SH-SY5Y (cell line): Measurements from ENCODE around the gene TBCE.

Experiments
- GATA2 ChIP-seq: IDR thresholded peaks from 2 replicates; pipeline ENCODE4 v1.6.1; 2011; ENCODE audit warnings: mild to moderate bottlenecking, low read depth, low read length
- GATA3 ChIP-seq: IDR thresholded peaks from 2 replicates; pipeline ENCODE4 v1.6.1; 2011; ENCODE audit warnings: low read depth, mild to moderate bottlenecking, low read length, moderate library complexity

The TBCE gene

GRCh38 chr1:235455097-235455496 lies 87.9 kb downstream of the TBCE start:
- TF ChIP-seq GATA3 (no peak), GATA2 (no peak)

GRCh38 chr1:235455823-235456222 lies 88.6 kb downstream of the TBCE start:
- no peak for TF ChIP-seq GATA2
- TF ChIP-seq GATA3 = no peak

DNA sequence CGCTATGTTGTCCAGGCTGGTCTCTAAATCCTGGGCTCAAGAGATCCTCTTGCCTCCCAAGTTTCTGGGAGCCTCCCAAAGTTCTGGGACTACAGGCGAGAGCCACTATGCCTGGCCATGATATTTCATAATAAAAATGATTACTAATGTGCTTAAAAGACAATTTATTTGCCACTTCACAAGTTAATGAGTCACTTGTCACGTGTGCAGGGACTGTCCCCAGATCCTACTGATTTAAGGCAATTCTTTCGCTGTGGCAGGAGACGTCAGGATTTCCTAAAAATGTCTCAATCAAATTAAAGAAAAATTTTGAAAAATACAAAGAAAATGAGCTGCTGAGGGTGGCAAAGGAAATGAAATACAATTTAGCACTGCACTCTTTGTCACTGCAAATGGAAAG lies 93.5 kb downstream of the TBCE start:
- TF ChIP-seq GATA3 (no peak), GATA2 (no peak)

- TF ChIP-seq GATA3 (no peak), GATA2 (no peak)
Observed at GRCh38 chr1:235461954-235462353, 94.7 kb downstream of the TBCE start.

GRCh38 chr1:235465066-235465465 lies 97.8 kb downstream of the TBCE start:
- TF ChIP-seq GATA2 (no peak), GATA3 (no peak)

DNA sequence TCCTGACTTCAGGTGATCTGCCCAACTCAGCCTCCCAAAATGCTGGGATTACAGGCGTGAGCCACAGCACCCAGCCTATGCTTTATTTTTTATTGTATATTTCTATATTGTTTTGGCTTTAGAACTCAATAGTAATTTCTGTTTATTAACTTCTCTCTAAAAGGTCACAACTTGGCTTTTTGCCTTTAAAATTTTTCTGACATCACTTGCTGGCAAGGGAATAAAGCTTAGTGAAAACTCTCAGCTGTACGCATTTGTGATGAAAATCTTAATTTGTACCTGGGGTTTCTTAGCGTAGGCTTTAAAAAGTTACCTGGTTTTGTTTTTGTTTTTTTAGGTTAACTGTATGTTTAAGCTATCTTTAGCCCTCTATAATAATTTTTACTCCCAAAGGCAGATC lies 100.8 kb downstream of the TBCE start:
- TF ChIP-seq GATA2 = no peak
- no peak for TF ChIP-seq GATA3

DNA sequence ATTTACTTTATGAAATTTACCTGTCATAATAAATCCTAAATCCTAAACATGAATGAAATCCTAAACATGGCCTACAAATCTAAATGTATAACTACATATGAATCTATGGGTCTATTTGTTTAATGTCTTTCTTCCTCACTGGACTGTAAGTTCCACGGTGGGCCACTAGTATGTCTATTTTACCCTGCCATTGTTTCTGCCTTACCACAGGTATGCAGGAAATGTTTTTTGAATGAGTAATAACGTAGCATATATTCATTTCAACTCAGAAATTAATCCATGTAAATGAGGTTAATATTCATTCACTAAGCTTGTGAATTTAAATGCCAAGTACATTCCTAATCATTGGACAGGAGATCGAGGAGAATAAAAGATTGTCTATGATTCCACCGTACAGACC lies 101.7 kb downstream of the TBCE start:
- TF ChIP-seq GATA3 (no peak), GATA2 (no peak)

- TF ChIP-seq GATA3 = no peak
- TF ChIP-seq GATA2 = no peak
Observed at GRCh38 chr1:235470741-235471439, 103.7 kb downstream of the TBCE start.

DNA sequence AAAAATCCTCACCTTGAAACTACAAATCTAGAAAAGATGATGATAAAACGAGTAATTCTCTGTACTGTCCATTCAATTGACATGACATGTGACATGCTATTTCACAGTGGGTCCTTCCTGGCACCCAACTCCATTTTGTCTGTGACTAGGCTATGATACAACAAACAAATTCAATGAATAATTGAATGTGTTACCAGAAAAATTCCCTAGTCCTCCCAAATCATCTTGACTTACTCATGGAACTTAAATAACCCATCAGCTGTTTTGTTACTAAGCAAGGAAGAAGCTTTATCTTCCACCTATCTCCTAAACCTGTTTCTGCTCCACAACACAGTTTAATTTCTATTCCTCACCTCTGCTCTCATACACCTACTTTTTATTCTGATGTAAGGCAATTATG lies 106.6 kb downstream of the TBCE start:
- no peak for TF ChIP-seq GATA2
- TF ChIP-seq GATA3 = no peak

- TF ChIP-seq GATA3 = no peak
- no peak for TF ChIP-seq GATA2
Observed at GRCh38 chr1:235483090-235483489, 115.9 kb downstream of the TBCE start.

- TF ChIP-seq GATA2 (no peak), GATA3 (no peak)
Observed at GRCh38 chr1:235485558-235485957, 118.3 kb downstream of the TBCE start.

DNA sequence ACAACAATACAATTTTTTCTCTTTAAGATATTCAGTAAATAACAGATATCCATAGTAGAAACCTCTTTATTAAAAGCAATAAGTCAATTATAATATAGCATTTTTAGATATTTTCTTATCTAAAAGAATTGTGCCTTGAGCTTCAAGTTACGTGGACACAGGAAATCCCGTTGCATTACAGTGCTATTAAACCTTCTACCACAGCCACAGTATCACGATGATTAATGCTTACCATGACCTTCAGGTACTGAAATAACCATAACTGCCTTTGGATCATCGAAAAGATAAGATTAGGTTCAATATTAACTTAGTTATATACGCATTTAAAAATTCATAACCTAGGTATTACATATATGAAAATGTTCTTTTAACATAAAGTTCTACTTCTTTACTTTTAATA lies 119.1 kb downstream of the TBCE start:
- TF ChIP-seq GATA3 (no peak), GATA2 (no peak)

- TF ChIP-seq GATA2 = no peak
- no peak for TF ChIP-seq GATA3
Observed at GRCh38 chr1:235491644-235492043, 124.4 kb downstream of the TBCE start.

GRCh38 chr1:235494531-235494930 lies 127.3 kb downstream of the TBCE start:
- TF ChIP-seq GATA2 (no peak), GATA3 (no peak)

- TF ChIP-seq GATA2 (no peak), GATA3 (no peak)
Observed at GRCh38 chr1:235495030-235495429, 127.8 kb downstream of the TBCE start.

DNA sequence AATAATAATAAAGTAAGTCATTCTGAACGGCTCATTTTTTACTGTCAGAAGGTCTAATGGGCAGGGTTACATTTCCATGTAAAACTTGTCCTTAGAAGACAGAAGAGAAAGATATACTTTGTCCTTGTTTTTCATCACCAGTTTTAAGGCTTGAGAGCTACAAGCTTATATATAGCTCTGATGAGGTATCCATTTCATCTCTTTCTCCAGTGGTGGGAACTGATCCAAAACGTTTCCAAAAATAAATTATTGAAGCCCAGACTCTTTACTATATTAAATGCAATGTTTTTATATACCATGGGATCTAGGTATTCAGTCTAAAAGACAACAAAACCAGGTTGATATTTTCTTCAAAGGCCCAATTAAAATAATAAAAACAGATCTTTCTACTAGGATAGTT lies 128.3 kb downstream of the TBCE start:
- TF ChIP-seq GATA3 (no peak), GATA2 (no peak)
